Esophagus squamous epithelium (tissue), 4 donors: ENCODE data around the gene BACE1-AS.

ENCODE experiments used
- CTCF ChIP-seq, 6 experiments: fragments of 450-650 bp in 4 of 6; fragments of 200-600 bp in 2 of 6; sonication (generic) in 2 of 6; IDR thresholded peaks; one replicate each; pipeline ENCODE4 v1.5.1; 2016 to 2019; ENCODE audit warnings: antibody characterized with exemption in 6 of 6, mild to moderate bottlenecking in 4 of 6, moderate library complexity in 4 of 6
- POLR2A ChIP-seq, 4 donors: fragments of 450-650 bp; IDR thresholded peaks; one replicate each; pipeline ENCODE4 v1.6.1; 2017; ENCODE audit warnings: antibody characterized with exemption in 4 of 4, mild to moderate bottlenecking in 4 of 4, moderate library complexity in 3 of 4

DNA sequence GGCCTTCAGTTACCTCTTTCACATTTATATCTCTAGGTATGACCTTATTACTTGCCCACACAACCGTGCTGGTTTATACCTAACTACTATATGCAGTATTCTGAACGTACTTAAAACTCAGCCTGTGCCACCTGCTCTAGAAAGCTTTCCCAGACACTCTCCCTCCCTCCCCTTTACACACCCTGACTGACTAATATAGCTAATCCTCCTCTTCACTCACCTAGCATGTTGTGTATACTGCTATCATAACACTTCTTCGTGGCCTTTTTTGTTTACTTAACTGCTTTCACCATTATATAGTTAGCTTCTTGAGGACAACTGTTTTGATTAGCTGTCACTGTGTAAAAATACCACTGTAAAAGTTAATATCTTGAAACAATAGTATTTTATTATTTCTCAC lies 35.2 kb upstream of the BACE1-AS start:
- no peak for TF ChIP-seq CTCF (IDR thresholded peaks at IDR 0.05)
- no peak for TF ChIP-seq POLR2A (IDR thresholded peaks at IDR 0.05)
